COLO668 (cell line): ENCODE measurements around the gene MRPL19.
"Not testable (repeated sequence)": the region's sequence is repeated elsewhere in the genome, so short reads cannot be mapped to it uniquely, and the experiment has no call there.

Source experiments
- DNase-seq: peaks from one replicate; lab custom pipeline; 2025; ENCODE audit not compliant: unreplicated experiment; lab: John Stamatoyannopoulos, UW

MRPL19 gene

GRCh38 chr2:75657798-75658197 lies 11.2 kb downstream of the MRPL19 start:
- no peak for DNase-seq

GRCh38 chr2:75666911-75667310 lies 20.3 kb downstream of the MRPL19 start:
- no peak for DNase-seq

- no peak for DNase-seq
Observed at GRCh38 chr2:75667884-75668283, 21.3 kb downstream of the MRPL19 start.

GRCh38 chr2:75675423-75675822 lies 28.8 kb downstream of the MRPL19 start:
- not testable (repeated sequence) for DNase-seq

GRCh38 chr2:75675908-75676307 lies 29.3 kb downstream of the MRPL19 start:
- no peak for DNase-seq

GRCh38 chr2:75676464-75676863 lies 29.9 kb downstream of the MRPL19 start:
- no peak for DNase-seq

- no peak for DNase-seq
Observed at GRCh38 chr2:75679556-75679955, 33.0 kb downstream of the MRPL19 start.

- no peak for DNase-seq
Observed at GRCh38 chr2:75680402-75680801, 33.8 kb downstream of the MRPL19 start.

GRCh38 chr2:75683430-75683829 lies 36.8 kb downstream of the MRPL19 start:
- not testable (repeated sequence) for DNase-seq

- DNase-seq, result no peak
Observed at GRCh38 chr2:75688196-75688595, 41.6 kb downstream of the MRPL19 start.

GRCh38 chr2:75698918-75699317 lies 52.3 kb downstream of the MRPL19 start:
- no peak for DNase-seq

- no peak for DNase-seq
Observed at GRCh38 chr2:75702593-75702992, 56.0 kb downstream of the MRPL19 start.

- DNase-seq, result no peak
Observed at GRCh38 chr2:75703589-75704287, 57.2 kb downstream of the MRPL19 start.

GRCh38 chr2:75705921-75706320 lies 59.3 kb downstream of the MRPL19 start:
- DNase-seq, result no peak

GRCh38 chr2:75707901-75708300 lies 61.3 kb downstream of the MRPL19 start:
- no peak for DNase-seq

GRCh38 chr2:75709297-75709696 lies 62.7 kb downstream of the MRPL19 start:
- DNase-seq, result no peak

- no peak for DNase-seq
Observed at GRCh38 chr2:75710220-75710576, 63.6 kb downstream of the MRPL19 start.

- peak; percentile 96 for DNase-seq
Observed at GRCh38 chr2:75710577-75711253, 64.1 kb downstream of the MRPL19 start, which contains the start of gene GCFC2. GCFC2 (minus strand) TSS chr2:75710915; CDS start chr2:75710855, 60 bp downstream.

- not testable (repeated sequence) for DNase-seq
Observed at GRCh38 chr2:75711590-75711989, 65.0 kb downstream of the MRPL19 start.

GRCh38 chr2:75716406-75716805 lies 69.8 kb downstream of the MRPL19 start:
- DNase-seq, result no peak

- DNase-seq, result no peak
Observed at GRCh38 chr2:75719616-75720015, 73.0 kb downstream of the MRPL19 start.

GRCh38 chr2:75720525-75720924 lies 73.9 kb downstream of the MRPL19 start:
- DNase-seq, result no peak

- DNase-seq, result no peak
Observed at GRCh38 chr2:75722687-75723086, 76.1 kb downstream of the MRPL19 start.
